HG03571 (cell line): Measurements from ENCODE around the gene C10orf105.

Experiments
- ATAC-seq: cut with Tn5 transposase; IDR thresholded peaks from one replicate; pipeline ENCODE4 v1.9.1; 2021; ENCODE audit not compliant: unreplicated experiment

Gene C10orf105

DNA sequence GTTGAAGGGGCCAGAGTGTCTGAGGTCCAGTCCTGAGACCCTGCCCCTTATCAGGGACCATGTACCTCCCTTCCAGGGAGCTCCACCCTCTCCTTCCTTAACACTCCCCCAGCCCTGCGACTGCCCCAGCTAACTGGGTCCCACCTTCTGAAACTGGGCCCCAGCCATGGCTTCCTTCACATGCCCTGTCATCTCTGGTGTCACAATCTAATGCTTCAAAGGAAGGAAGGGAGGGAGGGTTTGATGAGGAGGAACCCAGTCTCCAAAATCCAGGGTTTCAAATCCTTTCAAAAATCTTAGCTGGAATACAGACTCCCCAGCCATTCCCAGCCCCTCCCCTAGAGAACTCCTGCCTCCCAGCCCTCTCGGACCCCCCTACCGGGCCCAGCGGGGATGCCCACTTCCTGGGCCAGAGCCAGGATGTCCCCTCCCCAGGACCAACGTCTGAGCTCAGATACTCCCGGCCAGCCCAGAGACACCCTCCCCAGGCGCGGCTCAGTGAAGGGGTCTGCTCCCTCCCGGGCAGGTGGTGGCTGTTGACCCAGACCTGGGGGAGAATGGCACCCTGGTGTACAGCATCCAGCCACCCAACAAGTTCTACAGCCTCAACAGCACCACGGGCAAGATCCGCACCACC is 18.0 kb downstream of the C10orf105 start:
- ATAC-seq, result no peak

DNA sequence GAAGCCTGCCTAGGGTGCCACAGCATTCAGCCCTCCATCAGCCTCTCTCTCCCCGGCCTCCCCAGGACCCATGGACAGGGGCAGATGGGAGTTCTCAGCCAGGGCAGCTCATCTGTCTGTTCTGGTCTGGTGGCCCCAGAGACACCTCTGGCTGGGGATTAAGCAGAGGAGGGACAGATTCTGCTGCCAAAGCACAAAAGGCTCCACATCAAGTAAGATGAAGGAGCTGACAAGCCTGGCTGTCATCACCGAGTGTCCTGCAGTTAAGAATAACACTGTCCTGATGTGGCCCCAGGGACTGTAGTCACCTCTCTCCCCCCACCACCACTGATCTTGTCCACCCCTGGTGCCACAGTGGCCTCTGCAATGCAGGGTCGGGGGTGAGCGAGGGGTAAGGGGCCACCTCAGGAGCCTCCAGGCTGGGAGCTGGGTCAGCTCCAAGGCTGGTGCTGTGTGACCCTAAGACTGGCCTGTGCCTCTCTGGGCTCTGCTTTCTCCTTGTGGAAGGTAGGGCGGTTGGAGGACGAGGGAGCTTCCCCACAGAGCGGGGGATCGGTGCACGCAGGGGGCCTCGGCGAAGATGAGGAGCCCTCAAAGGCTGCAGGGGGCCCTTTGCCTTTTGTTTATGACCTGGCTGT is 18.7 kb downstream of the C10orf105 start:
- ATAC-seq, result no peak

DNA sequence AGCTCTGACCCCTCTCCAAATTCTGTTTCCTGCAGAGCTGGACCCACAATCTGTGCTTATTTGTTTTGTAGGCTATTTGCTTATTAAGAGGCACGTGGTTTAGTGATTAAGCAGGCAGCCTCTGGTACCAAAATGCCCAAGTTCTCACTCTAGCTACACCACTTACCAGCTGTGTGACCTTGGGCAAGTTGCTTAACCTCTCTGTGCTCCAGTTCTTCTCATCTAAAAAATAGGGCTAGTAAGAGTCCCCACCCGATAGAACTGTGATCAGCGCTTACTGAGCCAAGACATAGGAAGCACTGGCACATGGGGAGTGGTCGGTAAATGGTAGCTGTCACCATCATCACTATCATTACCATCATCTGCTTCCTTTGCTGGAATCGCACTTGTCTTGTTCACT is 20.8 kb downstream of the C10orf105 start:
- no peak for ATAC-seq

DNA sequence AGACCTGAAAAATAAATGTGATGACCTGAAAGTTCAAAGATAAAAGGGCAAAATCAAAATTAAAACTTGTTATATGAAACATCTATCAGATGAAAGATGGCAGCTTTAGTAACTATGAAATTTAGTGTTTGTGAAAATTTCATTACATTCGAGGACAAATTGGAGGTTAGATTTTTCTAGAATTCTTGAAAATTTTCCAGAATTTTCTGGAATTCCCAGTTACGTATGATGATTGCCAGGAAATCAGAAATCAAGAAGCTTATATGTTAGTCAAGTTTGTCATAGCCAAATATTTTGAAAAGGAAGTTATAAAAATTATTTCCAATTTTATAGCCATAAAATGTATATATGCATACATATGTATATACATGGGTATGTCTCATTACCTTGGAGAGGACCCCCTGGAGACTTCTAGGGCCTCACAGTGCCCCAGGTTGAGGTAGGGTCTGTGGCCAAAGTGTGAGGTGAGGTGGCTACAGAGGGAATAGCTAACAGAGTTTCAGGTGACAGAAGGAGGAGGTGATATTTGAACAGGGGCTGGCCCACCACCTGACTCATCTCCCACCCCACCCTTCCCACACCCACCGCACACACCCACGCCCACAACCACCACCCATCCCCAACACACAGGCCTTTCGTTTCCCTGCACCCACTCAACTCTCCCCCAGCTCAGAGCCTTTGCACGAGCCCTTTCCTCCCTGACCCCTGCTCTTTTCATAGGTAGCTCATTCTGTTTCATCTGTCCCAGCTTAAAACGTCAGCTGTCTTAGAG is 21.5 kb downstream of the C10orf105 start:
- no peak for ATAC-seq

DNA sequence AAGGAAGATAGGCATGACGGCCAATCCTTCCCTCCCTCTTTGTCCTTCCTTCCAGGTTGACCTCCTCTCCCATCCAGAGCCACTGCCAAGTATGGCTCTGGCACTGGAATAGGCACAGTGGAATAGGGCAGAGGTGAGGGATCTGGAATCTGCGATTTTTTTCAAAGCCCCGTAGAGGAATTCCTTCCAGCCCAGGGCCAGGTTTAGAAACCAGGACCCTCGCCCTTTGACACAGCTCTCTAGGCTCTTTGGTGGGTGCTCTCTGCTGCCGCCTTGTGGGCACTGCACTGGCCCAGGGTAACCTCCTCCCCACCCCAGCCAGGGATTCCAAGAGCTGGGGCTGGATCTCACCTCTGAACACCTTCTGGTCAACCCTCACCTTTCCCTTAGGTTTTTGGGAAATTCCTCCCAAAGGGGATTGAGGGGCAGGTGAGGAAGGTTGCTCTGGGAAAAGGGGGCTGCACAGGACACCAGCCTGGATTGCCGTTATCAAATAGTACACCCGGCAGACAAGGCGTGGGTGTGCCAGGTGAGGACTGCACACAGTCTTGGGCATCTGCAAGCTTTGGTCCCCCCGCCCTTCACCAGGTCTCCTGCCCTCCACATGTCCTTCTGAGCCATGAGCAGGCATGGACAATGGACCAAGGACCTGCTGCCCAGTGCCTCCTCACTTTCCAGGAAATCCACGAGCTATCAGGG is 22.8 kb downstream of the C10orf105 start:
- no peak for ATAC-seq

DNA sequence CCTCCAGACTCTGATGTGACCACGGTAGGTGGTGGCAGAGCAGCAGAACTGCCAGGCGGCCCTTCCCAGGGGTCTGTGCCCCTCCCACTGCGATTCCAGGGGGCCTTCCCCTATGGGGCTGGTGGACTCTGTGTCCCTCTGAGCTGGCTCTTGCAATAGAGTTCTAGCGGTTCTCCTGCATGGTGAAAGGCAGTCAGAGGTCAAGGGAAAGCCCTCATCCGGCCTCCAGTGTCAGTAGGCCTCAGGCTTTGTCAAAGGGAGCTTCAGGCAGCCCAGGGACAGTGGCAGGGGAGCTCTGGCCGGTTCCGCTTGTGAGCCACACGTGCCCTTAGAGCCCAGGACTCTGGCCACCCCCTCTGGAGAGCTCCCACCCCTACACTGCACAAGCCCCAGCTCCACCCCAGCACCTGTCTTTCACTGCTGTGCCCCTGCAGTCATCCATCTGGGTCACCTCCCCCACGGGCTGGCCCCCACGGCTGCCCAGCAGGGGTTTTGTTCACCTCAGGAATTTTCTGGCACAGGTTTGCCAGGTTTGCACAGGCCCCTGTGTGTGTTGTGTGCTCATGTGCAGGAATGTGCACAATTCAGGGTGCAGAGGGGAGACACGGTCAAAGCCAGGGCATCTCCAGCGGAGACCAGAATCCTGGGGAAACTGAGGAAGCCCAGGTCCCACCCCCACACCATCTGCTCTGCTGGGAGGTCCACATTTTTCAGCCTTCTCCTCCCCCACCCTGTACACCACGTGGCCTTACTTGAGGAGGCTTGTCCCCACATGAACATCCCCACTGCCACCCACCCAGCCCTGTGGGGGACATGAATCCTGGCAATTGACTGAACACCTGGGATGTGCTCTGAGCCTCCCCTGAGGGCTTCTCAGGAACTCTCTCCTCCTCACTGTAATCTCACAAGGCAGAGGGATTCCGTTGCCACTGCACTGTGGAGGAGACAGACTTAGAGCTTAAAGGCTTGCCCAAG is 23.8 kb downstream of the C10orf105 start:
- no peak for ATAC-seq

DNA sequence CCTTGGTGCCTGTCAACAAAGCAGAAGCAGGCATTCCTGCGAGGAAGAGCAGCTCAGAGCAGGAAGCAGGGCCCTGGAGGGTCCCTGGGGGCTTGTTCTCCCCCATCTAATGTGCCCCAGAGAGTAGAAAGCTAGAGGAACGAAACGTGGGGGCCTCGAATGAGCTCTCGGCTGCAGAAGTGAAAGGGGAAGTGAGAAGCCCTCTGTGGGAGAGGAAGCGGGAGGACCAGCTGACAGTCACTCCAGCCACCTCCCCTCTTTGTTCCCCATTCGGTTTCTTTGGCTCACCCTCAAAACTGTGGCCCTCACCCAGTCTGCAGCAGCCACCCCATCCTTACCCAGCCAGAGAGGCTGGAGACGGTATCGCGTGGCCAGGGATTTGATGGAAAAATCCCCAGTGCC is 25.0 kb downstream of the C10orf105 start:
- peak; percentile 82 for ATAC-seq

DNA sequence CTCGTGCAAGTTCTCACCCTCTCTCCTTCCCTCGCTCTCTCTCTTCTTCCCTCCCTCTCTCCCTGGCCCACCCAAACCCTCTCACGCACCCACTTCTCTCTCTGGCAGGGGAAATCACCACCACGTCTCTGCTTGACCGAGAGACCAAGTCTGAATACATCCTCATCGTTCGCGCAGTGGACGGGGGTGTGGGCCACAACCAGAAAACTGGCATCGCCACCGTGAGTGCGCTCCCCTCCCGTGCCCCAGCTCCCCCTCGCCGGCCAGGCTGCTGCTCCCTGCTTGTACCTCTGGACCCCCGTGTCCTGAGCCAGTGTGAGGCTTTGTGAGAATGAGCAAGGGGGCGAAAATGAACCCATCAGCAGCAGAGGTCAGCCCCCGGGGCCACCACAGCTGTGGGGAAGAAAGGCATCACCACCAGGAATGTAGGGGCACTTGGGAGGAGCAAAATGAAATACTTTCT is 25.5 kb downstream of the C10orf105 start:
- no peak for ATAC-seq

DNA sequence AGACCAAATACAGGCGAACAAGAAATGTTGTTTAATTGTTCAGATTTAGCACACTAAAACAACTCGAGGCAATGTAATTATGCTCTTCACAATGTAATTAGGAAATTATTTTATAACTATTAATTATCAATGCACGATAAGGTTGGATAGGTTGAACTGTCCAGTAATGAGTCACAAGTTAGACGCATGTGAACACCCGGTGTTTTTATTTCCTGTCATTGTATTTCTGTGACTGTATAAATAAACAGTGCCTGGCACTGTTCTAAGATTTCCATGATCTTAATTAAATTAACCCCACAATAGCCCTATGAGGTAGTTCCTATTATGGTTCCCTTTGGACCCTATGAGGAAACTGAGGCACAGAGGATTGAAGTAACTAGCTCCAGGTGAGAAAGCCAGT is 26.2 kb downstream of the C10orf105 start:
- ATAC-seq, result no peak

DNA sequence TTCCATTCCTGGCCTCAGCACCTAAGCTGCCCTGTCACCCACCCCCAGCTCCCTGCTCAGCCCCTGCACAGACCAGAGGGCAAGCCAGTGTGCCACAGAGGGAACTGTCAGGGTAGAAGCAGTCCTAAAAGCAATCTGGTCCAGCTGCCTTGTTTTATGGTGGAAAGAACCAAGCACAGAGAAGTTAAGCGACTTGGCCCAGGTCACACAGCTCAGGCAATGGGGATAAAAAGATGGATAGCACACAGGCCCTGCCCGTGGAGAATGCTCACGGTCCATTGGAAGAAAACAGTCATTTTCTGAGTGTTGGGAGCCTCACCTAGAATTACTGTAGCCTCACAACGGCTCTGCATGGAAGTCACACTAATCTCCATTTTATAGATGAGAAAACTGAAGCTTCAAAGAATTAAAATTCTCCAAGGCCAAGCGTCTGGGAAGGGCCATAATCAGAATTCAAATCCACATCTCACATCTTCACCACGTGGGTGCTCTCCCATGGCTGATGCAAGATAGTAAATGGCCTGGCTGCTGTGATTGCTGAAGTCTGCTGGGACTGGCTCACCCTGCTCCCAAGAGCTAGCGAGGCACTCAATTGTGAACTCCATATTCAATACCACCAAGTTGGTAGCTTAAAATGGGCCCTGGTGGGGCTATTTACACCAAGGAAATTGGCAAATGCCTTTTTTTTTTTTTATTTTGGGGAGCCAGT is 26.8 kb downstream of the C10orf105 start:
- no peak for ATAC-seq

DNA sequence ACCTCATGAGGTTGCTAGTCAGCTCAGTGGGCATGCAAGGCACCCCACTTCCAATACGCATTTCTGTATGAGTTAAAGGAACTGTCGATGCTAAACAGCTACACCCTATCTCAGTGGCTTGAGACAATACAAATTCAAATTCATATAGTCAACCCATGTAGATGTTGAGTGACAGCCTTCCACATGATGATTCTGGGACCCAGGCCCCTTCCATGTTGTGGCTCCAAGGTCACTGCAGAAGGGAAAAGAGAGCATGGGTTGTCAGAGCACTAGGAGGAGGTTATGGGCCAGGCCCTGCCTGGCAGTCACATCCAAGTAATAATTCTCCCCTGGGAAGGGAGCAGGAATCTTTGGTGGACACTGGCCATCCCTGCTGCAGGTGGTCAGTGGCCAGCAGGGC is 28.2 kb downstream of the C10orf105 start:
- ATAC-seq, result no peak

DNA sequence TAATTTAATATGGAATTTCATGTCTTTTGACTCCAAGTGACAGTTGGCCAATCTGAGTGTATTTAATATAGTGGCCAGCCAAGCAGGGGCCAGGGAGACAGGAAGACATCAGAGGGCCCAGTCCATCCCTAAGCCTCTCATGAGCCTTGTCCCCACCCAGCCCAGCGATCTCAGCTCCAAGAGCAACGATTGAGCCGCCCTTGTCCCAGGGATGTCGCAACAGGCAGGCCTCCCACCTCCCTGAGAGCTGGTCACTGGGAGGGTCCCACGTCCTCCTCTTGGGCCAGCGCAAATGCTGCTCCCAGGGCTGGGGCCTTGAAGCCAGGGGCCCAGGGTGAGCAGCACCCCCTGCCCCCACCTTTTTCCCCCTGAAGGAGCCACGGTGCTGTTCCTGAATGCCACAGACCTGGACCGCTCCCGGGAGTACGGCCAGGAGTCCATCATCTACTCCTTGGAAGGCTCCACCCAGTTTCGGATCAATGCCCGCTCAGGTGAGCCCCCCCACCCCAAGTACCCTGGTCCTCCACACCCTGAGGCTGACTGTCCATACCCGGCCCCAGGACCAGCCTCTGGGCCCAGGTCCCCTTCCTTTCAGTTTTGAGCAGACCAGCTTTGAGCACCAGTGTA is 29.4 kb downstream of the C10orf105 start:
- no peak for ATAC-seq

DNA sequence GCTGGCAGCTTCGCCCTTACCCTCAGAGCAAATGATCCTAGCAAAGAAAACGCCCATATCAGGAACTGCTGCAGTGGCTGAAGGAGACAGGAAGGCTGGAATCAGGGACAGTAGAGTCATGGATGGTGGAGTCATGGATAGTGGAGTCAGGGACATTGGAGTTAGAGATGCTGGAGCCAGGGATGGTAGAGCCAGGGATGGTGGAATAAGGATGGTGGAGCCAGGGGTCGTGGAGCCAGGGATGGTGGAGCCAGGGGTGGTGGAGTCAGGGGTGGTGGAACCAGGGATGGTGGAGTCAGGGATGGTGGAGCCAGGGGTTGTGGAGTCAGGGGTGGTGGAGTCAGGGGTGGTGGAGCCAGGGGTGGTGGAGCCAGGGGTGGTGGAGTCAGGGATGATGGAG is 31.3 kb downstream of the C10orf105 start:
- ATAC-seq, result no peak

DNA sequence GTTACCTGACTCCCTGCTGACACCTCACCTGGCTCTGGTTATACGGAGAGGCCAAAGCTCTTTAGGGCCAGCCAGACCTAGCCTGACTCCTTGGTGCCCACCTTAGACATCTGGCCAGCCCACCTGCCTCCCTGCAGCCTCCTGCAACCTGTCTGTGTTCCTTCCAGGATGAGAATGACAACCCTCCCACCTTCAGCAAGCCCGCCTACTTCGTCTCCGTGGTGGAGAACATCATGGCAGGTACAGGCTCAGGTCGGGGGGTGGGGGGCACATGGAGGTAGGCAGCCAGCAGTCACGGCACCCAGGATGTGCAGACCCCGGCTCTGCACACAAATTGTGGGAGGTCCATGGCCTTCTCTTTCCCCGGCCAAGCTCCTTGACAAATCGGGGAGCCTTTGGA is 32.1 kb downstream of the C10orf105 start:
- no peak for ATAC-seq

DNA sequence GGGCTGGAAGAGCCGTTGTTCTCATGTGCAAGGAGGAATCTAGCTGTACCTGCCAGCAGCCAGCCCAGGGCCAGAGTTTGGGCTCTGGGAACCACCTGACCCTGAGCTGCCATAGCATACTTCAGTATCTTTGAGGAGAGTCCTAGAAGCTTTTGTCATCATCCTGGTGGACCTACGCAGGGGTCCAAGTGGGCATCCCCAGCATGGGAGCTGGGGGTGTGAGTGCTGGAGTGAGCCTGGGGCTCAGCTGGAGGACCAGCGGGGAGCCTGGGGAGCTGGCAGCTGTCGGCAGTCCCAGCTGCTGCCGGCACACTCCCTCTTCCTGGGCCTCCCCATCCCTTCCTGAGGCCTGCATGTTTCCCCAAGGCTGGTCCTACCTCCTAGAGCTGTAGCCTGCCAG is 32.5 kb downstream of the C10orf105 start:
- no peak for ATAC-seq

DNA sequence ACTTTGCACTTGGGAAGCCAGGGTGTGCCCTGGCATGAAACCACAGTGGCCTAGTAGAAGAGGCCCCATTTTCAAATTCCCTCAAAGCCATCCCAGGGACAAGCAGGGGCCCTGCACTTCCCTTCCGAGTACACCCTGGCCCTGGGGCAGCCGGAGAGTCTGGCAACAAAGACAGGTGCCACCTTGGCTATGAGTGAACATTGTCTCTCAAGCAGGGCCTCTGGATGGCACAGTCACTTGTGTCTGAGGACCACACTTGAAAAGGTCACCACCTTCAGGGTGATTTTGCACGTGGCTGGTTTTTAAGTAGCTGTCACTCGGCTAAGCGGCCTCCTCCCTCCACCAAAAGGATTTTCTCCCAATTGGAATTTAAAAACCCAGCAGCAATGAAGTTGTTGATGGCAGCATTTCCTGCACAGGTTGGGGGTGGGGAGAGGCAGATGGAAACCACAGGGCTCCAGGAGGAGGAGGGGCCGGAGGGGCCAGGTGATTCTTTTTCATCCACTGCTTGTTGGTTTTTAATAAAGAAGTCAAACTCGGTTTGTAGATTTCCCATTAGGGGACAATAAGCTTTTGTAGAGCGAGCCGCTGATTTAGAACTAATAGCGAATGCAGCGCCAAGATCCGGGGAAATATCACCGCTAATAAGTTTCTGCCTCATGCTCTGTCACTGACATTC is 33.9 kb downstream of the C10orf105 start:
- ATAC-seq, result no peak

DNA sequence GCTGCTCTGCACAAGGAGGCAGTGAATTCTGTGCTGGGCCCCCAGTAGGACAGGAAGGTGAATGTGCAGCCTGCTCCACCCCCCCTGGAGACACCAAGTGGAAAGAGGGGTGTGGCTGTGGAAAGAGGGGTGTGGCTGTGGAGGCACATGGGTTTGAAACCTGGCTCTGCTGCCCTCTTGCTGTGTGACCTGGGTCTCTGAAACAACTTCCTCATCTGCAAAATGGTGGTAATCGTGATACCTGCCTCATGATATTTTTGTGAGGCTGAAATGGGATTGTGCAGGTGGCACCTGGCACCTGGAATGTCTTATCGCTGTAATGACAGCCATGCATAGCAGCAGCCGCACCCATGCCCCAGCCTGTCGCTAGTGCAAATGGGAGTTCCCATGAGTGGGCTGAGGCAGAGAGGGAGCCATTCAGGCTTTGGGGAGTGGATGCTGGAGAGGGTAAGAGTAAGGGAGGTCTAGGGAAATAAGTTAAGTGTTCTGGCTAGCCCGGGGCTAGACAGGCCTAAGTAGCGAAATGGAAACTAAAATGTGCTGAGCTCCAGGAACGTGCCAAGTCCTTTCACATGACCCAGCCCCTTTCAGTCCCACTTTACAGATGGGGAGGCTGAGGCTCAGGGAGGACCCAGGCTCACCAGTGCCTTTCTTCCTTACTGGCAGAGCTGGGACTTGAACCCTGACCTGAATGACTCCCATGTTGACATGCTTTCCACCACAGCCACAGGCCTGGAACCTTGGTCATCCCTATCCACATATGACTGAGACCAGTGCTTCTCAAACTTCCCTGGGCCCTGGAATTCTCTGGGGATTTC is 35.0 kb downstream of the C10orf105 start:
- ATAC-seq, result no peak

DNA sequence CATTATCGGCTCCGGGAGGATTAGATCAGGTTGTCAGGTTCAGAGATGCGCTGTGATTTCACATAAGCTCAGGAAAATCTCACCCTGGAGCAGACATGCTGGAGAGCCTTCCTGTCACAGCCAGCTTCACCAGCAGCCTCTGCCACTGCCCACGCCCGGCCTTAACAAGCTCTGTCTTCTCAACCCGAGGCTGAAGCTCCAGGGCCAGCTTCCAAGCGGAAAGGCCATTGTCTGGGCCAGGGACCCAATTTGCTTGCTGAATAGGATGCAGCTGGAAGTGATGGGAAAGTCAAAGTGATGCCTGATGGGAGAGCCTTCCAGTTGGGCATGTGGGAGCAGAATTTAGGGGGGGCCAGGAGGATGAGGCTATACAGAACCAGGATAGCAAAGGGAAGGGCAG is 36.3 kb downstream of the C10orf105 start:
- no peak for ATAC-seq
